Small intestine (tissue), 16 donors: Measurements from ENCODE around the gene GABARAPL1. TPM values are rescaled to one million over a fixed set of nuclear protein-coding genes. Genes with fewer than 3 reads are reported as not detected.

Source experiments
- DNase-seq, 2 donors: peaks; one replicate each; pipeline versions ENCODE4 v3.0.0 to v3.0.0-alpha.2; 2013
- FAIRE-seq: peaks from 2 replicates; lab custom pipeline; 2012; peaks lifted over from hg19 to GRCh38; lab: Jason Lieb, UNC
- H3K27ac ChIP-seq, 3 donors: one replicate each; pipeline ENCODE4 v1.5.1; 2013; ENCODE audit warnings: low read length in 2 of 3, mild to moderate bottlenecking in 2 of 3, control low read depth in 1 of 3, inconsistent platforms in 1 of 3, low read depth in 1 of 3, moderate library complexity in 1 of 3
- H3K27me3 ChIP-seq, 3 donors: one replicate each; pipeline ENCODE4 v1.6.1; 2013; ENCODE audit warnings: low read length in 3 of 3, inconsistent platforms in 1 of 3; ENCODE audit not compliant: control insufficient read depth in 3 of 3, insufficient read depth in 3 of 3
- H3K36me3 ChIP-seq, 3 donors: one replicate each; pipeline ENCODE4 v1.6.1; 2013; ENCODE audit warnings: low read length in 3 of 3, inconsistent platforms in 1 of 3, low read depth in 1 of 3, mild to moderate bottlenecking in 1 of 3, moderate library complexity in 1 of 3; ENCODE audit not compliant: control insufficient read depth in 3 of 3, insufficient read depth in 2 of 3
- H3K4me1 ChIP-seq, 3 donors: one replicate each; pipeline ENCODE4 v1.6.1; 2013; ENCODE audit warnings: low read length in 2 of 3, inconsistent platforms in 1 of 3, low read depth in 1 of 3, mild to moderate bottlenecking in 1 of 3, moderate library complexity in 1 of 3; ENCODE audit not compliant: control insufficient read depth in 3 of 3, insufficient read depth in 2 of 3
- H3K4me3 ChIP-seq, 3 donors: one replicate each; pipeline ENCODE4 v1.5.1; 2013; ENCODE audit warnings: low read length in 3 of 3, control low read depth in 1 of 3, inconsistent platforms in 1 of 3, low read depth in 1 of 3, mild to moderate bottlenecking in 1 of 3, moderate library complexity in 1 of 3
- H3K9me3 ChIP-seq, 2 donors: one replicate each; pipeline ENCODE4 v1.6.1; 2013; ENCODE audit warnings: low read depth in 1 of 2, low read length in 1 of 2; ENCODE audit not compliant: control insufficient read depth in 2 of 2, insufficient read depth in 1 of 2
- WGBS, 3 donors: extraction: QIAGEN DNeasy Blood & Tissue Kit; methylation state at CpG; one replicate each; pipeline ENCODE4 v1.1.7; 2013; 5-methylcytosine and 5-hydroxymethylcytosine counted together
- long read RNA-seq, 10 donors: transcript quantifications; one replicate each; lab custom pipeline, GENCODE V29; 2026
- polyA plus RNA-seq, 4 donors: library from polyadenylated mRNA; stranded (reverse) in 3 of 4; unstranded in 1 of 4; fragments of 200-250 nt in 3 of 4; fragments of 120-200 nt in 1 of 4; gene quantifications; one replicate each; pipeline versions ENCODE4 v1.2.1 to v1.2.3, GENCODE V29; 2013
- donor health status: healthy with polysubstance abuse.
- donor health status: control.
- donor health status: control.
- donor health status: Bipolar disorder and iron deficiency.
- donor health status: healthy.

The GABARAPL1 gene
- polyA plus RNA-seq: 10 to 100 TPM; 38.9 to 59.4 (median 56.3) TPM
- long read RNA-seq, donor 1, transcript GABARAPL1-201 (4 exons, 1,957 nt): major isoform, 33 of 37 reads
- long read RNA-seq, donor 1, partial matches to known transcripts: 0 of 37 reads
- long read RNA-seq, donor 1, other reads (novel, unspliced or antisense): 0 of 37 reads
- long read RNA-seq, donor 2, transcript GABARAPL1-201 (4 exons, 1,957 nt): major isoform, 5 of 5 reads
- long read RNA-seq, donor 2, partial matches to known transcripts: 0 of 5 reads
- long read RNA-seq, donor 2, other reads (novel, unspliced or antisense): 0 of 5 reads
- long read RNA-seq, donor 3, transcript GABARAPL1-201 (4 exons, 1,957 nt): major isoform, 6 of 6 reads
- long read RNA-seq, donor 3, partial matches to known transcripts: 0 of 6 reads
- long read RNA-seq, donor 3, other reads (novel, unspliced or antisense): 0 of 6 reads
- long read RNA-seq, donor 4: 0 reads
- long read RNA-seq, donor 5, partial matches to known transcripts: 0 of 1 reads
- long read RNA-seq, donor 5, other reads (novel, unspliced or antisense): 0 of 1 reads
- long read RNA-seq, donor 6, transcript GABARAPL1-201 (4 exons, 1,957 nt): major isoform, 21 of 22 reads
- long read RNA-seq, donor 6, partial matches to known transcripts: 0 of 22 reads
- long read RNA-seq, donor 6, other reads (novel, unspliced or antisense): 0 of 22 reads
- long read RNA-seq, donor 7: 0 reads
- long read RNA-seq, donor 8, transcript GABARAPL1-201 (4 exons, 1,957 nt): major isoform, 5 of 5 reads
- long read RNA-seq, donor 8, partial matches to known transcripts: 0 of 5 reads
- long read RNA-seq, donor 8, other reads (novel, unspliced or antisense): 0 of 5 reads
- long read RNA-seq, donor 9, partial matches to known transcripts: 0 of 4 reads
- long read RNA-seq, donor 9, other reads (novel, unspliced or antisense): 0 of 4 reads
- long read RNA-seq, donor 10, transcript GABARAPL1-201 (4 exons, 1,957 nt): major isoform, 24 of 28 reads
- long read RNA-seq, donor 10, partial matches to known transcripts: 0 of 28 reads
- long read RNA-seq, donor 10, other reads (novel, unspliced or antisense): 0 of 28 reads

DNA sequence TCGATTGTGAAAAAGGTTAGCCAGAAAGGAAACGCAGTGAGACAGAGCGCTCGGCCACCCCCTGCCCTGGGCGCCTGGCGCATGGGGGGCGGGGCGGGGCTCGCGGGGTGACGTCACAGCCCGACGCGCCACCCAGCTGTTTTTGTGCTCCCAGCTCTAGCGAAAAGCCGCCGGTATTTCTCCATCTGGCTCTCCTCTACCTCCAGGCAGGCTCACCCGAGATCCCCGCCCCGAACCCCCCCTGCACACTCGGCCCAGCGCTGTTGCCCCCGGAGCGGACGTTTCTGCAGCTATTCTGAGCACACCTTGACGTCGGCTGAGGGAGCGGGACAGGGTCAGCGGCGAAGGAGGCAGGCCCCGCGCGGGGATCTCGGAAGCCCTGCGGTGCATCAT is at the start of gene GABARAPL1:
Gene GABARAPL1, plus strand, starts transcription at position 139 of the 393 bp plus-strand sequence. Its CDS starts 253 bp downstream, at position 392.
- H3K4me1 ChIP-seq: peaks cover 2 to 16% (median 2%) of the 10 kb centered on the region in 3 donors
- H3K4me3 ChIP-seq: peak within 1 kb of the TSS; percentile 53 to 96 (median 69)
- no peaks in the 10 kb centered on the region for H3K27me3 ChIP-seq
- 0% methylated on average over 33 to 35 of the region's 35 CpGs for WGBS, 3 donors
- no peaks in the 10 kb centered on the region for H3K9me3 ChIP-seq
- FAIRE-seq: no peak
- peaks cover 0 to 6% (median 0%) of the 10 kb centered on the region in 3 donors for H3K36me3 ChIP-seq
- peak within 1 kb of the TSS; percentile 96 to 99 (median 98) for H3K27ac ChIP-seq
- peak; percentile 71 to 91 for DNase-seq

DNA sequence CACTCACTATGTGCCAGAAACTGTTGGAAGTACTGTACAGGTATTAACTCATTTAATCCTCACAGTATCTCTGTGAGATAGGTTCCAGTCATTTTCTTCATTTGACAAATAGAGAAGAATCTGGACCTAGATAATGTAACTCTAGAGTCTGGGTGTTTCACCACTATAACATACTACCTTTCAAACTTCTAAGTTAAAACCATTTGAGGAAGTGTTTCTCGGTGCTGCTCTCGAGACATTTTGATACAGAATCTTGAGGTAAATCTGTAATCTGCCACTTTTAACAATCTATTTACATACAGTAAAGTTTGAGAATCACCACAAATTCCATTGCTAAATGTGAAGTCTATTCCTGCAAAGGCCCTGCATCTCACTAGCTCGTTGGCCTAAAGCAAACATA is 49.6 kb upstream of the GABARAPL1 start:
- no peak for FAIRE-seq
- Histone ChIP-seq H3K4me1 (no peaks in the 10 kb centered on the region), H3K27me3 (no peaks in the 10 kb centered on the region), H3K9me3 (no peaks in the 10 kb centered on the region), H3K4me3 (no peak overlapping the region), H3K27ac (no peak overlapping the region), H3K36me3 (no peaks in the 10 kb centered on the region)
- no peak for DNase-seq
- 59 to 64% (median 63%) methylated on average over 3 of the region's 3 CpGs for WGBS, 3 donors

DNA sequence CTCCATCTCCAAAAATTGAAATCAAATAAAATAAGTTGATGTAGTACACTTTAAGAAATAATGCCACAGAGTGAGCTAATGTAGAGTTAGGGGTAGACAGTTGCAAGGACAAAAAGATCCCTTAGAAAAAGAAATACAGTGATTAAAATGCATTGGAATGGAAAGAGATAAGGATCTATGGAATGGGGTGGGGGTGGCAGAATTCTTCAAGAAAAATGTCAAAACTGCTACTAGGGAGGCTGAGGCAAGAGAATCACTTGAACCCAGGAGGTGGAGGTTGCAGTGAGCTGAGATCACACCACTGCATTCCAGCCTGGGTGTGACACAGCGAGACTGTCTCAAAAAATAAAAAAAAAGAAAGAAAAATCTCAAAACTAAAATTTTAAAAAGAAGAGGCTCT is 47.3 kb upstream of the GABARAPL1 start:
- DNase-seq: no peak
- H3K9me3 ChIP-seq: no peaks in the 10 kb centered on the region
- WGBS, 3 donors: 6 to 96% (median 6%) methylated on average over 1 of the region's 1 CpG
- no peak overlapping the region for H3K4me3 ChIP-seq
- no peaks in the 10 kb centered on the region for H3K4me1 ChIP-seq
- no peaks in the 10 kb centered on the region for H3K36me3 ChIP-seq
- H3K27me3 ChIP-seq: no peaks in the 10 kb centered on the region
- no peak overlapping the region for H3K27ac ChIP-seq
- no peak for FAIRE-seq

DNA sequence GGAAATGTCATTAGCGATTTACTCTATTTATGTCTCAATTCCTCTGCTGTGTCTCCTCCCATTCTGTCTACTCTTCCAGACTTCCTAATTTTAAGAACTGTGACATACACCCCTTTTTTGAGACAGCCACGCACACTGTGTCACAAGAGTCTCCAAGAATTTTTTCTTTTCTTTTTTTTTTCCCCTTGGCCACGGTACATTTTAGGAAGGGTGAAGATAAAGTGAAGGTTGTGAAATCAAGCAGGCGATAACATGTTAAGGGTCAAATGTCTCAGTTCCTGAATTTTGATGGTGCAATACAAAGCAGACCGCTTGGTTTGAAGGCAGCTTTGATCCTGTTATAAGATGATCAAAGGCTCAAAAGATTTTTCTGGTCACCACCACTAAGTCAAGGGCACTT is 45.1 kb upstream of the GABARAPL1 start:
- Histone ChIP-seq H3K4me1 (no peaks in the 10 kb centered on the region), H3K27me3 (no peaks in the 10 kb centered on the region), H3K36me3 (no peaks in the 10 kb centered on the region), H3K4me3 (no peak overlapping the region), H3K9me3 (no peaks in the 10 kb centered on the region), H3K27ac (no peak overlapping the region)
- FAIRE-seq: no peak
- DNase-seq: peak in 1 of 2 donors; percentile 15
- 47 to 57% (median 52%) methylated on average over 5 of the region's 5 CpGs for WGBS, 3 donors

DNA sequence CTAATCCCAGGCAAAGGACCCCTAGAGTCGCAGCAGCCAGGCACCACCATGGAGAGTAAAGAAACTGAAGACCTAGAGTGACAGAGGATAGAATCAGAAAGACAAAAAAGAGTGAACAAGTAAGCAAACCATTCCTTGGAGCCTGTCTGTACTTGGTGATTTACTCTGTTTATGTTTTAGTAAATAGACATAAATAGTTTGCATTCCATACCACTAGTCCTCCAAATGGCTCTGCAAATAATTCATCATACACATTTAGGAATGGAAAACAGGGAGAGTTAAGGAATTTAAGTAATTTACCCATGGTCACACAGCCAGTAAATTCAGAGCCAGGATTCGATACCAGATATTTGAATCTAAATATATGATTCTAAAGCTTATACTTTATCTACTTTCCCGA is 43.6 kb upstream of the GABARAPL1 start:
- H3K27ac ChIP-seq: no peak overlapping the region
- FAIRE-seq: no peak
- H3K4me3 ChIP-seq: no peak overlapping the region
- DNase-seq: no peak
- H3K36me3 ChIP-seq: no peaks in the 10 kb centered on the region
- H3K4me1 ChIP-seq: no peaks in the 10 kb centered on the region
- WGBS, 3 donors: 64 to 77% (median 71%) methylated on average over 3 of the region's 3 CpGs
- H3K27me3 ChIP-seq: no peaks in the 10 kb centered on the region
- no peaks in the 10 kb centered on the region for H3K9me3 ChIP-seq

DNA sequence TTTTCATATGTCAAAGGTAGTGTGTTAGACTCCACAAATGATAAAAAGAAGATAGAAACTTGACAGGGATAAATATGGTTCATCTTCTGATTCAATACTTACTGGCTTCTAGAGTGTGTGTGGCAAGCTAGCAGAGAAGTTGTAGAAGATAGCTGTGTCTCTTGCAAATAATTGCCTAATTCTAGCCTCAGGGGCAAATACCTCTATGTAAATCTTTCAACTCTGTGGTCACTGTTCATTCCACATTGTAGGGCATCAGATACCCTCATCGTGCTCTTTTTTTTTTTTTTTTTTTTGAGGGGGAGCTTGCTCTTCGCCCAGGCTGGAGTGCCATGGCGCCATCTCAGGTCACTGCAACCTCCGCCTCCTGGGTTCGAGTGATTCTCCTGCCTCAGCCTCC is 42.5 kb upstream of the GABARAPL1 start:
- Histone ChIP-seq H3K36me3 (no peaks in the 10 kb centered on the region), H3K27ac (no peak overlapping the region), H3K4me1 (peaks cover 0 to 4% (median 0%) of the 10 kb centered on the region in 3 donors), H3K27me3 (no peaks in the 10 kb centered on the region), H3K4me3 (no peak overlapping the region), H3K9me3 (no peaks in the 10 kb centered on the region)
- 87 to 90% (median 89%) methylated on average over 5 of the region's 5 CpGs for WGBS, 3 donors
- DNase-seq: no peak
- no peak for FAIRE-seq

DNA sequence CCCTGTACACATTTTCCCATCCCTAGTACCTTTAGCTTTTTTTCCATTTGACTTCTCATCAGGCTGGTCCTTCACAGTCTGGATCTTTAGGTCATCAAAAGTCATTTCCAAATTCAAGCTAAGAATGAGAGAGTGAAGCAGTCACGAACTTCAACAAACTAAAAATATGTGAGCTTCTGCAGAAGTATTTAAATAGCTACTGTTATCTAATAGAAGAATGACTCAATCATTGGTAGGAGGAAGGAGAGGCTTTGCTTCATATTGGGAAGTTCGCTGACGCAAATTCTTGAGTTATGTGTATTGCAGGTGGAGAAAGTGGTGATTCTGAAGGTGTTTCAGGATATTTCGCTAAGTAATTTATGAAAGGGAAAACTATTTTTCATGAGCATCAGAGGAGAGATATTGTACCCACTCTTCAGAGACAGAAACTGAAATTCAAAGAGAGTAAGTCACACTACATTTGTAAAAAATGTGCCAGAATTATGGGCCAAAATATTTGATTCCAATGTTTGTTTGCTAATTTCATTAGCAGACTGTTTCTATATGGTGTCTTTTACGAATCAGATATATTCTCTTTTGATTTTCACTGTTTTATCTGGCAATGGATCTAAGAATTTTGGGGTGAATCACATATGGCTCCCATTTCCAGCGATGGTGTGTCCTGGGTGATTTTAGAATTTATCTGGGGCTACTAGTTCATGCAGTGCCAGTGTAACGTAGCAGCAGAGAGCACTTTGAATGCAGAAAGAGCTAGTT is 40.5 kb upstream of the GABARAPL1 start, which contains the start of gene OLR1:
Gene OLR1, minus strand, starts transcription at position 160 of the 756 bp plus-strand sequence. Its CDS starts 55 bp downstream, at position 105.
- 76 to 86% (median 81%) methylated on average over 7 of the region's 7 CpGs for WGBS, 3 donors
- no peak within 1 kb of the TSS for H3K27ac ChIP-seq
- no peaks in the 10 kb centered on the region for H3K36me3 ChIP-seq
- H3K4me1 ChIP-seq: peaks cover 0 to 13% (median 0%) of the 10 kb centered on the region in 3 donors
- no peaks in the 10 kb centered on the region for H3K27me3 ChIP-seq
- FAIRE-seq (no peak), DNase-seq (no peak)
- no peaks in the 10 kb centered on the region for H3K9me3 ChIP-seq
- H3K4me3 ChIP-seq: no peak within 1 kb of the TSS
